HG02642 (cell line): ENCODE results near the gene CERS5.

Experiments used
- ATAC-seq: cut with Tn5 transposase; IDR thresholded peaks from one replicate; pipeline ENCODE4 v1.9.1; 2021; ENCODE audit warnings: mild to moderate bottlenecking; ENCODE audit not compliant: unreplicated experiment, poor library complexity

CERS5 gene

GRCh38 chr12:50106907-50107306, 60.3 kb downstream of the CERS5 start:
- no peak for ATAC-seq

- ATAC-seq, result no peak
These were observed 61.2 kb downstream of the CERS5 start for GRCh38 chr12:50105913-50106450.

- no peak for ATAC-seq
These were observed 62.5 kb downstream of the CERS5 start for GRCh38 chr12:50104417-50105366.

GRCh38 chr12:50103767-50104321, 63.3 kb downstream of the CERS5 start, which contains the start of gene GPD1:
Gene GPD1, plus strand, starts transcription at chr12:50104008. Its CDS starts 43 bp downstream, at chr12:50104051.
- no peak for ATAC-seq

- ATAC-seq, result no peak
These were observed 63.8 kb downstream of the CERS5 start for GRCh38 chr12:50103351-50103750.

- no peak for ATAC-seq
These were observed 64.4 kb downstream of the CERS5 start for GRCh38 chr12:50102646-50103309.

GRCh38 chr12:50102131-50102531, 65.0 kb downstream of the CERS5 start:
- no peak for ATAC-seq

GRCh38 chr12:50101663-50102062, 65.5 kb downstream of the CERS5 start:
- ATAC-seq, result no peak

- no peak for ATAC-seq
These were observed 66.6 kb downstream of the CERS5 start for GRCh38 chr12:50100561-50100960.

- no peak for ATAC-seq
These were observed 67.7 kb downstream of the CERS5 start for GRCh38 chr12:50099302-50100008.

GRCh38 chr12:50097952-50098351, 69.2 kb downstream of the CERS5 start:
- no peak for ATAC-seq

GRCh38 chr12:50090391-50090790, 76.8 kb downstream of the CERS5 start:
- no peak for ATAC-seq

- ATAC-seq, result no peak
These were observed 77.4 kb downstream of the CERS5 start for GRCh38 chr12:50089730-50090129.

GRCh38 chr12:50088577-50089335, 78.4 kb downstream of the CERS5 start:
- no peak for ATAC-seq

GRCh38 chr12:50087995-50088394, 79.2 kb downstream of the CERS5 start:
- ATAC-seq, result no peak

- ATAC-seq, result no peak
These were observed 80.0 kb downstream of the CERS5 start for GRCh38 chr12:50087151-50087550.

GRCh38 chr12:50086148-50086547, 81.0 kb downstream of the CERS5 start:
- ATAC-seq, result no peak

- ATAC-seq, result peak; percentile 4
These were observed 81.5 kb downstream of the CERS5 start for GRCh38 chr12:50085615-50086072.
